Measurements from ENCODE around the gene HYLS1.
A peak's percentile ranks its signal among the peaks of the same experiment; 100 is the strongest.

The HYLS1 gene

GRCh38 chr11:125916683-125917347, 29.3 kb downstream of the HYLS1 start:
- Histone ChIP-seq H3K4me1 (no peaks in the 10 kb centered on the region), H3K36me3 (replicated peaks) (no peaks in the 10 kb centered on the region), H3K9me3 (no peaks in the 10 kb centered on the region), H3K4me3 (no peak overlapping the region), H3K27me3 (ENCODE audit: low read depth) (peaks cover 14% of the 10 kb centered on the region)
- no peak for DNase-seq (ENCODE audit: low spot score in 2 of 2)
- in situ Hi-C loops (cut with MboI; ENCODE audit: low sequenced_read_pairs) = no loop called here

GRCh38 chr11:125918140-125918840, 30.8 kb downstream of the HYLS1 start:
- H3K4me1 ChIP-seq = no peaks in the 10 kb centered on the region
- H3K4me3 ChIP-seq = no peak overlapping the region
- H3K9me3 ChIP-seq = no peaks in the 10 kb centered on the region
- in situ Hi-C loops (cut with MboI; ENCODE audit: low sequenced_read_pairs) = no loop called here
- no peaks in the 10 kb centered on the region for H3K36me3 ChIP-seq (replicated peaks)
- H3K27me3 ChIP-seq (ENCODE audit: low read depth) = peaks cover 14% of the 10 kb centered on the region
- DNase-seq (ENCODE audit: low spot score in 2 of 2) = no peak

DNA sequence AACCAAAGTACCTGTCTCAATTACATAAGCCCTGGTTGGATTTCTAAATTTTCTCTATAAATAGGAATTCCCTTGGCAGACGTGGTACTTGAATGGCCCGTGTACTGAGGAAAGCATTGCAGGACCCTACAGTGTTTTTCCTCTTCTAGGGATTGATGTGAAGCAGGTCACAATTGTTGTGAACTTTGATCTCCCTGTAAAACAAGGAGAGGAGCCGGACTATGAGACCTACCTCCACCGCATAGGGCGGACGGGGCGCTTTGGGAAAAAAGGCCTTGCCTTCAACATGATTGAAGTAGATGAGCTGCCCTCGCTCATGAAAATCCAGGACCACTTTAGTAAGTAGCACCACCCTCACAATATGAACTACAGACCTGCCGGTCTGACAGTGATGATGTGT, 33.6 kb downstream of the HYLS1 start:
- H3K9me3 ChIP-seq = no peaks in the 10 kb centered on the region
- peaks cover 11% of the 10 kb centered on the region for H3K27me3 ChIP-seq (ENCODE audit: low read depth)
- DNase-seq (ENCODE audit: low spot score in 2 of 2) = no peak
- in situ Hi-C loops (cut with MboI; ENCODE audit: low sequenced_read_pairs) = no loop called here
- no peak overlapping the region for H3K4me3 ChIP-seq
- H3K36me3 ChIP-seq (replicated peaks) = no peaks in the 10 kb centered on the region
- H3K4me1 ChIP-seq = no peaks in the 10 kb centered on the region

DNA sequence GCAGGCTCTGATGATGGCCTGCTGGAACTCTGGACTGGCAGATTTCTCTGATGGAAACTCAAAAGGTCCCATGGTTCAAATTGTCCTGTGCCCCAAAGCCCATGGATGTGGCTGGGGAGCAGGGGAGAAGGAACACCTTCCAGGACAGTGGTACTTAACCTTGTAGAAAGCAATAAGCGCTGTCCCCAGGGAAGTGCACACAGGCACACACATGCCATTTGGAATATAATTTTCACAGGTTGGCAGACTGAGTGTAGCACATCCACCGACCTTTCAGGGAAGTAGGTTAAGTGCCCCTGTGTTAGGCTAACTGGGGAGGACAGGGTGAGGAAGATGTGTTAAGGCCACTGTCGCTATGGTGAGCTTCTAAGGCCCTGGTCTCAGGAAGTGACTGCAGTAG, 34.7 kb downstream of the HYLS1 start:
- in situ Hi-C loops (cut with MboI; ENCODE audit: low sequenced_read_pairs) = no loop called here
- DNase-seq (ENCODE audit: low spot score in 2 of 2) = no peak
- no peaks in the 10 kb centered on the region for H3K4me1 ChIP-seq
- H3K4me3 ChIP-seq = no peak overlapping the region
- H3K27me3 ChIP-seq (ENCODE audit: low read depth) = peaks cover 4% of the 10 kb centered on the region
- H3K36me3 ChIP-seq (replicated peaks) = no peaks in the 10 kb centered on the region
- no peaks in the 10 kb centered on the region for H3K9me3 ChIP-seq

DNA sequence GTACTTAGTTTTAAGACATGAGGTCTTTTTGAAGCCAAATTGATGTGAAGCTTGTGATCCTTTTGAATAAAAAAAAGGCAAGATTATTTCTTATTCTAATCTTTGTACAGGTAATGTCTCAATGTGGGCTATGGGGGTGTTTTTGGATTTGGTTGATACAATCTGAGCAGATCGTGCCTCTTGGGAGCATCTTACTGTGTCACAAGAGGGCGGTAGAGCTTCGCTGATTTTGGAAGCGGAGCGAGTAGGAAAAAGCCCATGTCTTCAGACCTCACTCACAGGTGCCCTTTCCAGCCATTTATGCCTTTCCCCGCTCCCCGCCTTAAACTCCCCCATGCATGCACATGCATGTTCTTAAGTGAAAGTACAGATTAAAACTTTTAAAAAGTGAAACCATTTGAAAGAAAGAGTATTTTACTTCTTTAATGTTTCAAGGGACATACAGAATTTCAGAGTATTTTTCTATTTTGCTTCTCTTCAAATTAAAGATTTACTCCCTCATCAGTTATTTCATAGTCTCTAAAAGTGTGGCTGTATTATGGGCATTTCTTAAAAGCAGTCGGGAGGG, 35.6 kb downstream of the HYLS1 start:
- H3K4me3 ChIP-seq = no peak overlapping the region
- H3K27me3 ChIP-seq (ENCODE audit: low read depth) = peaks cover 2% of the 10 kb centered on the region
- DNase-seq (ENCODE audit: low spot score in 2 of 2) = peak; percentile 71 to 80
- in situ Hi-C loops (cut with MboI; ENCODE audit: low sequenced_read_pairs) = no loop called here
- H3K9me3 ChIP-seq = no peaks in the 10 kb centered on the region
- H3K4me1 ChIP-seq = no peaks in the 10 kb centered on the region
- H3K36me3 ChIP-seq (replicated peaks) = no peaks in the 10 kb centered on the region

DNA sequence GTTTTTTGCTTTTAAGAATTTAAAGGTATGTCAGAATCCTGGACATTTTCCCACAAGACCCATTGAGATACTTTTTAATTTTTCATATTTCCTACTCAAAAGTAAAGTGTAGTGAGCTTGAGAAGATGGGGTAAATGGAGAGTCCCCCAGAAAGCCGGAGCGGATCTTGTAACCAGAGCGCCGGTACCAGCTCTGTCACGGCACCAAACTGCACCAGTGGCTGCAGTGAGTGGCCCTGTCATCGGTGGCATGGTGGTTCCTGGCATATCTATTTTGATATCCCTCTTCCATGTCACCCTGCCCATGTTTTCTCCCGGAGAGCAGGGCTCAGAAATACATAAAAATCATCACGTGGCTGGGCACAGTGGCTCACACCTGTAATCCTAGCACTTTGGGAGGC, 36.2 kb downstream of the HYLS1 start:
- H3K27me3 ChIP-seq (ENCODE audit: low read depth) = peaks cover 2% of the 10 kb centered on the region; the same call in 1 of the 2 replicates
- no peak overlapping the region for H3K4me3 ChIP-seq
- no peaks in the 10 kb centered on the region for H3K36me3 ChIP-seq (replicated peaks)
- H3K4me1 ChIP-seq = no peaks in the 10 kb centered on the region
- no peaks in the 10 kb centered on the region for H3K9me3 ChIP-seq
- DNase-seq (ENCODE audit: low spot score in 2 of 2) = no peak
- in situ Hi-C loops (cut with MboI; ENCODE audit: low sequenced_read_pairs) = no loop called here

DNA sequence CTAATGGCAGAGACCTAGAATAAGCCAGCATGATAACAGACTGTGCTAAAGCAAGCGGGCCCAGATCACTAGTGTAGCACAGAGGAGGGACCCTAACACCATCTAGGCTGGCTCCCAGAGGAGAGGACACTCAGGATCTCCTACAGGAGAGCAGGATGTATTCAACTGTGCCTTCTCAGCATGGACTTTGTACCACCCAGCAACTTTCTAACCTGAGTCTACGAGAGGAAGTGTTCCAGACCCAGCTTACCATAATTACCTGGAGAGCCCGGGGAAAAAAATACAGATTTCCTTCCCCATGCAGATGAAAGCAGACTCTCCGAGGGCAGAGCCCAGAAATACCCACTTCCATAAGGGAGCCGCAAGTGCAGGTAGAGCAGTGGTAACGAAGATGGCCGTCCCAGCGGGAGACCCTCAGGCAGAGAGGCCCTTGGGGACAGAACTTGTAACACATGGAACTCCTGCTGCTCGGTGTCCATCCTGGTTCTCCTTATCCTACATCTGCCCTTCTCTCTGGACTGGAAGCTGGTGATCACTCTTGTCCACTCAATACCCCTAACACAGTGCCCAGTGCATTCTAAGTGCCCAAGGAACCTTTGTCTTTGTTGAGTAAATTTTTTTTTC, 37.0 kb downstream of the HYLS1 start:
- Histone ChIP-seq H3K4me3 (no peak overlapping the region), H3K9me3 (no peaks in the 10 kb centered on the region), H3K27me3 (ENCODE audit: low read depth) (peaks cover 7% of the 10 kb centered on the region), H3K4me1 (no peaks in the 10 kb centered on the region), H3K36me3 (replicated peaks) (no peaks in the 10 kb centered on the region)
- DNase-seq (ENCODE audit: low spot score in 2 of 2) = no peak
- in situ Hi-C loops (cut with MboI; ENCODE audit: low sequenced_read_pairs) = loop anchor here (5.0 kb wide), 1 partner anchor 263 kb away; no protein-coding TSS in a partner anchor

- Histone ChIP-seq H3K4me3 (no peak overlapping the region), H3K27me3 (ENCODE audit: low read depth) (peaks cover 7% of the 10 kb centered on the region), H3K4me1 (no peaks in the 10 kb centered on the region), H3K36me3 (replicated peaks) (no peaks in the 10 kb centered on the region), H3K9me3 (no peaks in the 10 kb centered on the region)
- in situ Hi-C loops (cut with MboI; ENCODE audit: low sequenced_read_pairs) = loop anchor here (5.0 kb wide), 1 partner anchor 262 kb away; no protein-coding TSS in a partner anchor
- no peak for DNase-seq (ENCODE audit: low spot score in 2 of 2)
These were observed 37.8 kb downstream of the HYLS1 start for GRCh38 chr11:125925247-125925740.

- H3K27me3 ChIP-seq (ENCODE audit: low read depth) = peaks cover 7% of the 10 kb centered on the region
- DNase-seq (ENCODE audit: low spot score in 2 of 2) = no peak
- in situ Hi-C loops (cut with MboI; ENCODE audit: low sequenced_read_pairs) = loop anchor here (5.0 kb wide), 1 partner anchor 261 kb away; no protein-coding TSS in a partner anchor
- H3K36me3 ChIP-seq (replicated peaks) = no peaks in the 10 kb centered on the region
- no peaks in the 10 kb centered on the region for H3K9me3 ChIP-seq
- H3K4me3 ChIP-seq = no peak overlapping the region
- H3K4me1 ChIP-seq = no peaks in the 10 kb centered on the region
These were observed 38.3 kb downstream of the HYLS1 start for GRCh38 chr11:125925804-125926203.

- no peak for DNase-seq (ENCODE audit: low spot score in 2 of 2)
- Histone ChIP-seq H3K27me3 (ENCODE audit: low read depth) (peaks cover 7% of the 10 kb centered on the region), H3K4me3 (no peak overlapping the region), H3K9me3 (no peaks in the 10 kb centered on the region), H3K36me3 (replicated peaks) (no peaks in the 10 kb centered on the region), H3K4me1 (no peaks in the 10 kb centered on the region)
- in situ Hi-C loops (cut with MboI; ENCODE audit: low sequenced_read_pairs) = loop anchor here (5.0 kb wide), 1 partner anchor 261 kb away; no protein-coding TSS in a partner anchor
These were observed 39.2 kb downstream of the HYLS1 start for GRCh38 chr11:125926682-125927081.

DNA sequence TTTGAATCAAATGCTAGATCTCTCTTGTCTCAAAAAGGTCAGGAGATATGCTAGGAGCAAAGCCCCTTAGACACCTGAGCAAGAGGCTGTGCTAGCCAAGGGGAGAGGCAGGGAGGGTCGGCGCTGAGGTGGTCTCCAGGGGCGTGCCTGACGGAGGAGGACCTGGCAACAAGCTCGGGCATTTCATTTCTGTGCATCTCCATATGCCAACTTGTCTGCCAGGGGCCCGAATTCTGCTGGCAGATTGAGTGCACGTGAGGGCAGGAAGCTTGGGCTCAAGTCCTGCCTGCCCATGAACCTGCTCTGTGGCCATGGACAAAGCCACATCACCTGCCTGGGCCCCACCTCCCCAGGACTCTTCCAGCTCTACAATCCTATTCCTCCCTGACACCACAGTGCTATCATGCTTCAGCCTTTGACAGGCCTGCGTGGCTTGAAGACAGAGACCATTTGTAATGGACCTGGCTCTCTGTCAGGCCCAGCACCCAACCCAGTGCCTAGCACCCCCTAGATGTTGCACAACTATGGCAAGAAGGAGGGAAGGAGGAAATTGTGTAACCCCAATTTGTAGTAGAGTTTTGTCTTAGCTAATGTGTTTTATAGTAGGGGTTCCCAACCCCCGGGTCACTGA, 42.1 kb downstream of the HYLS1 start:
- in situ Hi-C loops (cut with MboI; ENCODE audit: low sequenced_read_pairs) = loop anchor here (5.0 kb wide), 1 partner anchor 258 kb away; no protein-coding TSS in a partner anchor
- H3K9me3 ChIP-seq = no peaks in the 10 kb centered on the region
- H3K27me3 ChIP-seq (ENCODE audit: low read depth) = peaks cover 7% of the 10 kb centered on the region
- no peak for DNase-seq (ENCODE audit: low spot score in 2 of 2)
- H3K4me3 ChIP-seq = no peak overlapping the region
- 0 out of 2 replicates have a peak, but pooled peaks cover 4% of the 10 kb centered on the region for H3K4me1 ChIP-seq
- no peaks in the 10 kb centered on the region for H3K36me3 ChIP-seq (replicated peaks)

DNA sequence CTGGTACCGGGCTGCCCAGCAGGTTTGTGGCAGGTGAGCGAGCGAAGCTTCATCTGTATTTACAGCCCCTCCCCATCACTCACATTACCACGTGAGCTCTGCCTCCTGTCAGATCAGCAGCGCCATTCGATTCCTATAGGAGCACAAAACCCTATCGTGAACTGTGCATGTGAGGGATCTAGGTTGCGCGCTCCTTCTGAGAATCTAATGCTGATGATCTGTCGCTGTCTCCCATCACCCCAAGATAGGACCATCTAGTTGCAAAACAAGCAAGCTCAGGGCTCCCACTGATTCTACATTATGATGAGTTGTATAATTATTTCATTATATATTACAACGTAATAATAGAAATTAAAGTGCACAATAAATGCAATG, 42.6 kb downstream of the HYLS1 start:
- Histone ChIP-seq H3K4me1 (0 out of 2 replicates have a peak, but pooled peaks cover 4% of the 10 kb centered on the region), H3K9me3 (no peaks in the 10 kb centered on the region), H3K27me3 (ENCODE audit: low read depth) (peaks cover 7% of the 10 kb centered on the region), H3K4me3 (no peak overlapping the region), H3K36me3 (replicated peaks) (no peaks in the 10 kb centered on the region)
- in situ Hi-C loops (cut with MboI; ENCODE audit: low sequenced_read_pairs) = no loop called here
- DNase-seq (ENCODE audit: low spot score in 2 of 2) = no peak

DNA sequence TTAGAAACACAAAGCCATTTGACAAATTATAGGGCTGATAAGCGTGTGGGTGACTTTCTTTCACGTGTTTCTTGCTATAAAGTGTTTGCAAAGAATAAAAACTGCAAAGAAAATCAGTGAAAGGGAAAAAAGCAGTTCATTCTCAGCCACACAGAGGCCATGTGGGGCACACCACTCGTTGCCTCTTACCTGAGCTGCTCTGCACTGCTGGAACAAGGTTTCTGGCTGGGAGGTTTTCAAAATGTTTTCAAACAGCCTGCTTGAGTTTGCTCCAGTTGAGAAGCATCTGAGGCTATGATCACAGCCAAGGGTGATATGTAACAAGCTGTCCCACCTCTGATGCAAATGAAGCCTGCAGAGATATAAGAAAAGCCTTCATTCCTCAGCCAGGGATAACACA, 43.6 kb downstream of the HYLS1 start:
- Histone ChIP-seq H3K36me3 (replicated peaks) (no peaks in the 10 kb centered on the region), H3K4me1 (0 out of 2 replicates have a peak, but pooled peaks cover 4% of the 10 kb centered on the region), H3K9me3 (no peaks in the 10 kb centered on the region), H3K4me3 (no peak overlapping the region), H3K27me3 (ENCODE audit: low read depth) (peaks cover 7% of the 10 kb centered on the region)
- no peak for DNase-seq (ENCODE audit: low spot score in 2 of 2)
- in situ Hi-C loops (cut with MboI; ENCODE audit: low sequenced_read_pairs) = no loop called here

Measured in HAP-1 (cell line).